ENCODE results near the gene OCSTAMP.

Gene OCSTAMP

GRCh38 chr20:46512943-46513844 lies 37.3 kb downstream of the OCSTAMP start, which contains the start of gene ZNF334:
TSS of gene ZNF334 (minus strand) at chr20:46513559. CDS start at chr20:46512102, 1,457 bp downstream.
- peak; percentile 12 for DNase-seq (ENCODE audit: low spot score)

GRCh38 chr20:46509523-46509922 lies 40.9 kb downstream of the OCSTAMP start:
- DNase-seq (ENCODE audit: low spot score), result no peak

DNA sequence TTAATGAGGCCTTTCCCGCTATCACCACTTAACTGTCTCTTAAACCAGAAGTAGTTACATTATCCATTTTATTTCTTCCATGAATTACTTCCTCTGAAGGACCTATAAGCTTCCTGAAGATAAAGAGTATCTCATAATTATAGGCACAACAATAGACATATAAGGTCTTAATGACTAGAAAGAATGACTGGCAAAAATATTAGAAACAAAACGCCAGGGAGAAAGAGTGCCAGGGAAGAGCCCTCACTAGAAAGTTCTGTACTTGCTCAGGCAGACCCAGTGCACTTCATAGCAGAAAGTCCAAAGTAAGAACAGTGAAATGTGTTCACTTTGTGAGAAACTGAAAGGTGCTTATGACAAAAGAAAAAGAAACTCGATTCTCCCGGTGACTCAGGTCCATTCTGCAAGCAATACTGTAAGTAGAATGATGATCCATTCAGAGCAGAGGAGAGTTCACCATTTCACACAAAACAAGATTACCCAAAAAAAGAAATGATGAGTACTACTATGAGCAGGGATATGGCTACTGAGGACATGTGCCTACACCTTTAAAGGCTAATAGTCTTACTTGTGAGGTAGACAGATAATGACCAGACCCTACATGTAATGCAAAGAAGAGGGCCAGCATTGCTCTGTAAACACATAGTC lies 42.6 kb downstream of the OCSTAMP start:
- no peak for DNase-seq (ENCODE audit: low spot score)

- no peak for DNase-seq (ENCODE audit: low spot score)
Observed at GRCh38 chr20:46505506-46505905, 44.9 kb downstream of the OCSTAMP start.

DNA sequence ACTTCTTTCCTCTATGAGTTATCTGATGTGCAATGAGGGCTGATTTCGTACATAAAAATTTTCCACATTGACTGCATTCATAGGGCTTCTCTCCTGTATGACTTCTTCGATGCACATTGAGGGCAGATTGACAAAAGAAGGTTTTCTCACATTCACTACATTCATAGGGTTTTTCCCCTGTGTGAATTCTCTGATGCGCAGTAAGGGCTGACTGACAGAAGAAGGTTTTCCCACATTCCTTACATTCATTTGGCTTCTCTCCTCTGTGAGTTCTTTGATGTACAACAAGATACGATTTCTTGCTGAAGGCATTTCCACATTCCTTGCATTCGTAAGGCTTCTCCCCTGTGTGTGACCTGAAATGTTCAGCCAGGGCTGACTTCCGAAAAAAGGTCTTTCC lies 48.5 kb downstream of the OCSTAMP start:
- DNase-seq (ENCODE audit: low spot score), result no peak

DNA sequence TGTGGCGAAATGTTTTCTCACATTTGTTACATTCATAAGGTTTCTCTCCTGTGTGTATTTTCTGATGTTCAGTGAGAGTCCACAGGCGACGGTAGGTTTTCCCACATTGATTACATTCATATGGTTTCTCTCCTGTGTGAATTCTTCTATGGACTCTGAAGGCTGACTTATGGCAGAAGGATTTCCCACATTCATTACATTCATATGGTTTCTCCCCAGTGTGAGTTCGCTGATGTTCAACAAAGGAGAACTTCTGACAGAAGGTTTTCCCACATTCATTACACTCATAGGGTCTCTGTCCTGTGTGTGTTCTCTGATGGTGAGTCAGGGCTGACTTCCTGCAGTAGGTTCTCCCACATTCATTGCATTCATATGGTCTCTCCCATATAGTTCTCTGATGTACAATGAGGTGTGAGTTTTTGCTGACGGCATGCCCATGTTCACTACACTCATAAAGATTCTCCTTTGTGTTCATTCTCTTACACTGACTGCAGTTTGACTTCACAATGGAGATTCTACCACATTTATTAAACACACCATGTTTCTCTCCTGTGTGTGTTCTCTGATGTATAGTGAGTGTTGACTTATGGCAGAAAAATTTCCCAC lies 49.0 kb downstream of the OCSTAMP start:
- DNase-seq (ENCODE audit: low spot score), result no peak

DNA sequence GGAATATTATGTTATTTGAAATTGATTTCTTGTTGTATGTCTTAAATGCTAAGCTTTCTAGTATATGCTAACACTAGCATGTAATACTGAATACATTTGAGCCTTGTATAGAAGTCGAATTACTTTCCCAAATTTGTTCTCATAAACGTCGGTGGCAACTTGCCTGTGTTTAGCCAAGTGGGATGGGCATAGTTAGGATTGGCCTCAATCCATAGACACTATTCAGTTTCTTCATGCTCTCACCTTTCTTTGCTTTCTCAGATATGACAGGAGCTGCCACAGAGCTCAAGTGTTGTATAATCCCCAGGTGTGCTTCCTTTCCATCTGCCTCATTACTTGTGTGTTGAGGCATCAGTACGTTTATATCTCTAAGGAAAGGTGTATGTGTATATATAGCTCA lies 56.4 kb downstream of the OCSTAMP start:
- DNase-seq (ENCODE audit: low spot score), result no peak

DNA sequence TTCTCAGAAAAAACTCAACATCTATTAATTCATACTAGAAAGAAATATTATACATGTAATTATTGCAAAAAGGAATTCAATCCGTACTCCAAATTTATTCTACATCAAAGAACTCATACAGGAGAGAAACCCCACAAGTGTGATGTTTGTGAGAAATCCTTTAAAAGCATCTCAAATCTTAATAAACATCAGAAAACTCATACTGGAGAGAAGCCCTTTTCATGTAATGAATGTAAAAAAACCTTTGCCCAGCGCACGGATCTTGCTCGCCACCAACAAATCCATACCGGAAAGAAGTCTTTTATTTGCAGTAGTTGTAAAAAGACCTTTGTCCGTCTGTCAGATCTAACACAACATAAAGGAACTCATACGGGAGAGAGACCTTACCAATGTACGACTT lies 59.1 kb downstream of the OCSTAMP start:
- no peak for DNase-seq (ENCODE audit: low spot score)

Measured in kidney capillary endothelial cell (primary cell).